Neural cell (in vitro differentiated cells): Measurements from ENCODE around the gene S100A2. TPM values are rescaled to one million over a fixed set of nuclear protein-coding genes. Genes with fewer than 3 reads are reported as not detected.

Source experiments
- H2AFZ ChIP-seq: fragments of 200-600, 300-800 bp; sonication (generic), shearing (Covaris generic); 2 replicates; pipeline ENCODE4 v1.6.0; 2014; ENCODE audit warnings: low read depth, mild to moderate bottlenecking, antibody characterized with exemption, low read length, moderate library complexity
- H3F3A ChIP-seq: fragments of 200-600 bp; shearing (Covaris generic); 2 replicates; pipeline ENCODE4 v1.6.1; 2016; ENCODE audit warnings: mild to moderate bottlenecking, moderate library complexity, mixed read lengths, antibody characterized with exemption, low read length; ENCODE audit not compliant: insufficient read depth, poor library complexity, severe bottlenecking
- H3K27ac ChIP-seq: fragments of 200-600, 300-800 bp; sonication (generic), shearing (Covaris generic); 2 replicates; pipeline ENCODE4 v1.5.1; 2014; ENCODE audit warnings: mild to moderate bottlenecking, low read length, moderate library complexity
- H3K27me3 ChIP-seq: fragments of 300-800, 200-600 bp; sonication (generic), shearing (Covaris generic); 2 replicates; pipeline ENCODE4 v1.6.0; 2014; ENCODE audit warnings: mild to moderate bottlenecking, low read depth, low read length, moderate library complexity; ENCODE audit not compliant: insufficient read depth
- H3K36me3 ChIP-seq: fragments of 300-800, 200-600 bp; sonication (generic), shearing (Covaris generic); 2 replicates; pipeline ENCODE4 v1.5.1; 2014; ENCODE audit warnings: mild to moderate bottlenecking, antibody characterized with exemption, low read length, moderate library complexity; ENCODE audit not compliant: insufficient read depth
- H3K4me2 ChIP-seq: fragments of 300-800, 200-600 bp; sonication (generic), shearing (Covaris generic); 2 replicates; pipeline ENCODE4 v1.6.0; 2014; ENCODE audit warnings: mild to moderate bottlenecking, low read length
- H3K4me3 ChIP-seq: fragments of 300-800, 200-600 bp; sonication (generic), shearing (Covaris generic); 2 replicates; pipeline ENCODE4 v1.5.1; 2014; ENCODE audit warnings: mild to moderate bottlenecking, low read length, moderate library complexity
- H3K79me2 ChIP-seq: fragments of 200-600 bp; shearing (Covaris generic); replicated peaks from 2 replicates; pipeline ENCODE4 v1.6.0; 2014; ENCODE audit warnings: mild to moderate bottlenecking, low read length, moderate library complexity; ENCODE audit not compliant: insufficient read depth
- H3K9ac ChIP-seq: fragments of 300-800, 200-600 bp; sonication (generic), shearing (Covaris generic); 2 replicates; pipeline ENCODE4 v1.6.1; 2016; ENCODE audit warnings: mild to moderate bottlenecking, low read length, mixed read lengths
- H3K9me2 ChIP-seq: fragments of 200-600 bp; shearing (Covaris generic); 2 replicates; pipeline ENCODE4 v1.6.1; 2016; ENCODE audit warnings: mild to moderate bottlenecking, low read length, mixed read lengths; ENCODE audit not compliant: insufficient read depth
- H3K9me3 ChIP-seq: fragments of 200-600, 300-800 bp; sonication (generic), shearing (Covaris generic); 2 replicates; pipeline ENCODE4 v1.6.1; 2016; ENCODE audit warnings: mild to moderate bottlenecking, mixed run types, low read length, moderate library complexity, mixed read lengths
- H4K20me1 ChIP-seq: fragments of 200-600 bp; shearing (Covaris generic); 2 replicates; pipeline ENCODE4 v1.6.1; 2016; ENCODE audit warnings: mild to moderate bottlenecking, mixed run types; ENCODE audit not compliant: insufficient read depth
- CTCF ChIP-seq: fragments of 450-650 bp; IDR thresholded peaks from 2 replicates; pipeline ENCODE4 v1.5.1; 2014; ENCODE audit warnings: antibody characterized with exemption, mild to moderate bottlenecking, moderate library complexity; ENCODE audit not compliant: poor library complexity, severe bottlenecking
- EP300 ChIP-seq: fragments of 450-650 bp; conservative IDR thresholded peaks from 2 replicates; pipeline ENCODE4 v1.6.1; 2014; ENCODE audit warnings: antibody characterized with exemption, mild to moderate bottlenecking, moderate library complexity; ENCODE audit not compliant: poor library complexity, severe bottlenecking
- EZH2 ChIP-seq: fragments of 200-600, 300-800 bp; shearing (Covaris generic), sonication (generic); IDR thresholded peaks from 2 replicates; pipeline ENCODE4 v1.6.1; 2014; ENCODE audit warnings: antibody characterized with exemption, low read length, borderline replicate concordance, mild to moderate bottlenecking; ENCODE audit not compliant: insufficient read depth, poor library complexity, severe bottlenecking
- MXI1 ChIP-seq: fragments of 450-650 bp; conservative IDR thresholded peaks from 2 replicates; pipeline ENCODE4 v1.6.1; 2014; ENCODE audit warnings: antibody characterized with exemption, mild to moderate bottlenecking; ENCODE audit not compliant: poor library complexity, severe bottlenecking
- POLR2AphosphoS5 ChIP-seq: IDR thresholded peaks from 2 replicates; pipeline ENCODE4 v1.6.1; 2012
- RAD21 ChIP-seq: fragments of 450-650 bp; conservative IDR thresholded peaks from 2 replicates; pipeline ENCODE4 v1.6.1; 2014; ENCODE audit warnings: antibody characterized with exemption, mild to moderate bottlenecking, moderate library complexity
- REST ChIP-seq: IDR thresholded peaks from 2 replicates; pipeline ENCODE4 v1.6.1; 2012; ENCODE audit warnings: borderline replicate concordance
- SMC3 ChIP-seq: fragments of 450-650 bp; conservative IDR thresholded peaks from 2 replicates; pipeline ENCODE4 v1.6.1; 2014; ENCODE audit warnings: antibody characterized with exemption, mild to moderate bottlenecking, moderate library complexity; ENCODE audit not compliant: poor library complexity
- TAF1 ChIP-seq: IDR thresholded peaks from 2 replicates; pipeline ENCODE4 v1.6.1; 2012; ENCODE audit warnings: low read depth
- polyA plus RNA-seq: library from polyadenylated mRNA; depleted of rRNA; stranded (reverse); fragments of >200 nt; gene quantifications from 2 replicates; pipeline ENCODE4 v1.2.3, GENCODE V29; 2014

S100A2 gene
- polyA plus RNA-seq, 1 donor from 2014 or later: not detected

- H3K9me3 ChIP-seq: no peaks in the 10 kb centered on the region
- TF ChIP-seq RAD21 (no peak), CTCF (no peak), EZH2 (no peak), MXI1 (no peak), SMC3 (no peak), POLR2AphosphoS5 (no peak), TAF1 (no peak), REST (no peak), EP300 (no peak)
These were observed 25.0 kb downstream of the S100A2 start, which contains the start of gene S100A5 for GRCh38 chr1:153540394-153541361. S100A5 (minus strand) TSS chr1:153540934; CDS start chr1:153540191, 743 bp downstream.

GRCh38 chr1:153539395-153540093, 26.1 kb downstream of the S100A2 start:
- no peak overlapping the region for H3K4me3 ChIP-seq
- no peak overlapping the region for H3K9ac ChIP-seq
- H3F3A ChIP-seq: no peaks in the 10 kb centered on the region
- no peaks in the 10 kb centered on the region for H3K36me3 ChIP-seq
- no peaks in the 10 kb centered on the region for H3K9me3 ChIP-seq
- no peaks in the 10 kb centered on the region for H3K79me2 ChIP-seq
- TF ChIP-seq EP300: no peak
- H3K27me3 ChIP-seq: peaks cover 5% of the 10 kb centered on the region
- H3K4me2 ChIP-seq: no peak overlapping the region
- no peaks in the 10 kb centered on the region for H4K20me1 ChIP-seq
- no peak overlapping the region for H2AFZ ChIP-seq
- no peak overlapping the region for H3K27ac ChIP-seq
- no peaks in the 10 kb centered on the region for H3K9me2 ChIP-seq

More at GRCh38 chr1:153540394-153541361, 25.0 kb downstream of the S100A2 start, which contains the start of gene S100A5:
- Histone ChIP-seq H3K27me3 (peaks cover 5% of the 10 kb centered on the region), H3K4me3 (no peak within 1 kb of the TSS), H3K9me2 (no peaks in the 10 kb centered on the region), H4K20me1 (no peaks in the 10 kb centered on the region), H3K79me2 (no peaks in the 10 kb centered on the region), H3K9ac (no peak within 1 kb of the TSS), H3K4me2 (no peak within 1 kb of the TSS), H3K36me3 (no peaks in the 10 kb centered on the region), H3F3A (no peaks in the 10 kb centered on the region), H3K27ac (no peak within 1 kb of the TSS), H2AFZ (no peak within 1 kb of the TSS)
